Measurements from ENCODE around the gene CUTA. TPM values are rescaled to one million over a fixed set of nuclear protein-coding genes. Genes with fewer than 3 reads are reported as not detected.
"Not testable (repeated sequence)": the region's sequence is repeated elsewhere in the genome, so short reads cannot be mapped to it uniquely, and the experiment has no call there.

CUTA gene
- total RNA-seq, 1 experiment from 2014 or later, result 158 TPM

DNA sequence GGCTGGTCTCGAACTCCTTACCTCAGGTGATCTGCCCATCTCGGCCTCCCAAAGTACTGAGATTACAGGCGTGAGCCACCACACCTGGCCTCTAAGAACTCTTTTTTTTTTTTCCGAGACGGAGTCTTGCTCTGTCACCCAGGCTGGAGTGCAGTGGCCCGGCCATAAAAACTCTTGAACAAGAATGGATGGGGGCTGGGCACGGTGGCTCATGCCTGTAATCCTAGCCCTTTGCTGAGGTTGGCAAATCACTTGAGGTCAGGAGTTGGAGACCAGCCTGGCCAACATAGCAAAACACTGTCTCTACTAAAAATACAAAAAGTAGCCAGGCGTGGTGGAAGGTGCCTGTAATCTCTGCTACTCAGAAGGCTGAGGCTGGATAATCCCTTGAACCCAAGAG, 46.0 kb downstream of the CUTA start:
- H3K27me3 ChIP-seq, H3K9me3 ChIP-seq, DNase-seq, H3K4me3 ChIP-seq, H3K36me3 ChIP-seq: not testable (repeated sequence)

DNA sequence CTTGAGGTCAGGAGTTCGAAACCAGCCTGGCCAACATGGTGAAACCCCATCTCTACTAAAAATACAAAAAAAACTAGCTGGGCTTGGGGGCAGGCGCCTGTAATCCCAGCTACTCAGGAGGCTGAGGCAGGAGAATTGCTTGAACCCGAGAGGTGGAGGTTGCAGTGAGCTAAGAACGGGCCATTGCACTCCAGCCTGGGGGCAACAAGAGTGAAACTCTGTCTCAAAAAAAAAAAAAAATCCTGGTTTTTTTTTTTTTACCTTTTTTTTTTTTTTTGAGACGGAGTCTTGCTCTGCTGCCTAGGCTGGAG, 50.2 kb downstream of the CUTA start:
- H3K4me3 ChIP-seq, H3K27me3 ChIP-seq, H3K36me3 ChIP-seq, DNase-seq, H3K9me3 ChIP-seq: not testable (repeated sequence)

DNA sequence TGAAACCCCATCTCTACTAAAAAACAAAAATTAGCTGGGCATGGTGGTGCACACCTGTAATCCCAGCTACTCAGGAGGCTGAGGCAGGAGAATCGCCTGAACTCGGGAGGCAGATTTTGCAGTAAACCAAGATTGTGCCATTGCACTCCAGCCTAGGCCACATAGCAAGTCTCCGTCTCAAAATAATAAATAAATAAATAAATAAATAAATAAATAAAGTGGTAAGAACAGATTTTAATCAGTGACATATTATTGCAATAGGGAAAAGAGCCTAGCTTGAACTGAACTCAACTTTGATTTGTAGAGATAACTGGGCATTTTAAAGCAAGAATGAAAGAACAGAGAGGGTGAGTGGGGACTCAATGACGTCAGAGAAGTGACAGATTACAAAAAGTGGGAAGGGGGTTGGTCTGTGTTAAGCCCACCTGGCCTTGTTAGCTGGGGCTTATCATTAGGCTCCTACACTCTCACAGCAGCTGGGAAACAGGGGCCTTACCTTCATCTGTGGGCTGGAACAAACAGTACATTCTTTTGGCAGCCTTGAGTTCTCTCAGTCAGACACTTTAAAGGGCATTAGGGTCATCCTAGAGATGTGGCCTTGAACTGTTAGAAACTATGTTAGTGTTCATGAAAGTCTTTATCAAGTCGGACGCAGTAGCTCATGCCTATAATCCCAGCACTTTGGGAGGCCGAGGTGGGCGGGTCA, 50.7 kb downstream of the CUTA start:
- H3K27me3 ChIP-seq, result no peaks in the 10 kb centered on the region
- no peaks in the 10 kb centered on the region for H3K36me3 ChIP-seq
- DNase-seq, result no peak
- no peak overlapping the region for H3K4me3 ChIP-seq
- no peaks in the 10 kb centered on the region for H3K9me3 ChIP-seq

Other genes starting within 250 kb of the CUTA start
- gene COL11A2, start 225.6 kb downstream of the CUTA start, total RNA-seq (2014; rRNA removed; shearing (Covaris generic); ENCODE audit: low replicate concordance), result 0.99 and 2.6 TPM in 2 replicates
- 43.6 and 58.8 TPM in 2 replicates for gene RXRB, start 217.4 kb downstream of the CUTA start, total RNA-seq (2014; rRNA removed; shearing (Covaris generic); ENCODE audit: low replicate concordance)
- gene SLC39A7, start 217.2 kb downstream of the CUTA start, total RNA-seq (2014; rRNA removed; shearing (Covaris generic); ENCODE audit: low replicate concordance), result 397 and 459 TPM in 2 replicates
- gene HSD17B8, start 213.5 kb downstream of the CUTA start, total RNA-seq (2014; rRNA removed; shearing (Covaris generic); ENCODE audit: low replicate concordance), result not detected in 2 replicates
- gene RING1, start 209.6 kb downstream of the CUTA start, total RNA-seq (2014; rRNA removed; shearing (Covaris generic); ENCODE audit: low replicate concordance), result 77.7 and 171 TPM in 2 replicates
- 38.1 and 47.4 TPM in 2 replicates for gene VPS52, start 146.2 kb downstream of the CUTA start, total RNA-seq (2014; rRNA removed; shearing (Covaris generic); ENCODE audit: low replicate concordance)
- gene RPS18, start 146.0 kb downstream of the CUTA start, total RNA-seq (2014; rRNA removed; shearing (Covaris generic); ENCODE audit: low replicate concordance), result 11,886 and 16,367 TPM in 2 replicates
- 0.49 and 2.0 TPM in 2 replicates for gene B3GALT4, start 141.0 kb downstream of the CUTA start, total RNA-seq (2014; rRNA removed; shearing (Covaris generic); ENCODE audit: low replicate concordance)
- 246 and 303 TPM in 2 replicates for gene WDR46, start 128.9 kb downstream of the CUTA start, total RNA-seq (2014; rRNA removed; shearing (Covaris generic); ENCODE audit: low replicate concordance)
- 488 and 596 TPM in 2 replicates for gene PFDN6, start 128.5 kb downstream of the CUTA start, total RNA-seq (2014; rRNA removed; shearing (Covaris generic); ENCODE audit: low replicate concordance)
- 71.9 and 123 TPM in 2 replicates for gene RGL2, start 119.2 kb downstream of the CUTA start, total RNA-seq (2014; rRNA removed; shearing (Covaris generic); ENCODE audit: low replicate concordance)
- gene TAPBP, start 104.0 kb downstream of the CUTA start, total RNA-seq (2014; rRNA removed; shearing (Covaris generic); ENCODE audit: low replicate concordance), result 37.5 and 89.0 TPM in 2 replicates
- gene ZBTB22, start 100.4 kb downstream of the CUTA start, total RNA-seq (2014; rRNA removed; shearing (Covaris generic); ENCODE audit: low replicate concordance), result 6.2 and 20.0 TPM in 2 replicates
- gene DAXX, start 95.1 kb downstream of the CUTA start, total RNA-seq (2014; rRNA removed; shearing (Covaris generic); ENCODE audit: low replicate concordance), result 27.3 and 34.2 TPM in 2 replicates
- gene KIFC1, start 26.3 kb downstream of the CUTA start, total RNA-seq (2014; rRNA removed; shearing (Covaris generic); ENCODE audit: low replicate concordance), result 36.6 and 45.5 TPM in 2 replicates
- 11.6 and 12.6 TPM in 2 replicates for gene PHF1, start 7.1 kb downstream of the CUTA start, total RNA-seq (2014; rRNA removed; shearing (Covaris generic); ENCODE audit: low replicate concordance)
- gene SYNGAP1, start 2.0 kb upstream of the CUTA start, total RNA-seq (2014; rRNA removed; shearing (Covaris generic); ENCODE audit: low replicate concordance), result 0.92 and 0.96 TPM in 2 replicates
- 5.6 and 6.9 TPM in 2 replicates for gene ZBTB9, start 36.5 kb upstream of the CUTA start, total RNA-seq (2014; rRNA removed; shearing (Covaris generic); ENCODE audit: low replicate concordance)
- 11.7 and 21.8 TPM in 2 replicates for gene BAK1, start 162.2 kb upstream of the CUTA start, total RNA-seq (2014; rRNA removed; shearing (Covaris generic); ENCODE audit: low replicate concordance)
- 7.1 and 14.5 TPM in 2 replicates for gene ITPR3, start 203.2 kb upstream of the CUTA start, total RNA-seq (2014; rRNA removed; shearing (Covaris generic); ENCODE audit: low replicate concordance)

Measured in MG63 (cell line).